HG03039 (cell line): Measurements from ENCODE around the gene SPG7.

Source experiments
- ATAC-seq: cut with Tn5 transposase; IDR thresholded peaks from one replicate; pipeline ENCODE4 v1.9.1; 2021; ENCODE audit warnings: mild to moderate bottlenecking, moderate library complexity; ENCODE audit not compliant: unreplicated experiment

SPG7 gene

DNA sequence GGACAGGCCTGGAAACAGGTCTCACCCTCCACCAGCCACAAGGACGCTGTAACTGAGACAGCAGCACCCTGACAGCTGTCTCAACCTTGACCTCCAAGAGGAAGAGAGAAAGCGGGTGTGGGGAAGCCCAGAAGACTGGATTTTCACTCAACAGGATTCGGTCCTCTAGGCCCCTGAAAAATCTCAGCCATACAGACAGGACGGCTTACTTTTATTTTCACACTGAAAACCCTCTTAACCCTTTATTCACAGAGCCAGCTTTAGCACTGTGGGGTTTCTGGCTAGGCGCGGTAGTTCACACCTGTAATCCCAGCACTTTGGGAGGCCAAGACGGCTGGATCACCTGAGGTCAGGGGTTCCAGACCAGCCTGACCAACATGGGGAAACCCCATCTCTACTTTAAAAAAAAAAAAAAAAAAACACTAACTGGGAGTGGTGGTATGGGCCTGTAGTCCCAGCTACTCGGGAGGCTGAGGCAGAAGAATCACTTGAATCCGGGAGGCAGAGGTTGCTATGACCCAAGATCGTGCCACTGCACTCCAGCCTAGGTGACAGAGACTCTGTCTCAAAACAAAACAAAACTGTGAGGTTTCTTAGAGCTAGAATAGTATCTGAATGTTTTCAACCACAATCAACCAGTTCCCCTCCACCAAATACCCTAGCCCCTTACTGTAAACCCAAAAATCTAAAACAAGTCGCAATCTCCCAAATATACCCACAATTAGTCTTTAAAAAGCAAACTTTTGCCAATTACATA lies 23.1 kb upstream of the SPG7 start:
- ATAC-seq: peak; percentile 33

DNA sequence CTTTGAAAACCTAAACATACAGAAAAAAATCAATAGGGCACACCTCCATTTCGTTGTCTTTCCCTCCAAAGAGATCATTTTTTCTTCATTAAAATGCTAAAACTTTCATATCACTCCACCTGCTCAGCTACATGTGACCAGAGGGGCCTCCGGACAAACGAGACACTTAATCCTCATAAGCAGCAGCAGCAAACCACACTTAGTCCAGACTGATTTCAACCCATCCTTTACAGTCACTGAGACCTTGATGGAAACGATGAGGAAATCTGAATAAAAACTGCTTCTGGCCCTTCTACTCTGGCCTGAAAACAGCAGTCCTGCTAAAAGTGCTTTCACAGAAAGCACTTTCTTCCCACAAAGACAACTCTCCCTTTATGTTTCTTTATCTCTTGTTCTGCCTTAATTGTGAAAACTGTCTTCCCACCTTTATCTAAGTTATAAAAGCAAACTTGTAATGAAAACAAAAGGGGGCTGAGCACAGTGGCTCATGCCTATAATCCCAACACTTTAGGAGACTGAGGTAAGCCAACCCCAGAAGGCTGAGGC lies 22.4 kb upstream of the SPG7 start:
- no peak for ATAC-seq

DNA sequence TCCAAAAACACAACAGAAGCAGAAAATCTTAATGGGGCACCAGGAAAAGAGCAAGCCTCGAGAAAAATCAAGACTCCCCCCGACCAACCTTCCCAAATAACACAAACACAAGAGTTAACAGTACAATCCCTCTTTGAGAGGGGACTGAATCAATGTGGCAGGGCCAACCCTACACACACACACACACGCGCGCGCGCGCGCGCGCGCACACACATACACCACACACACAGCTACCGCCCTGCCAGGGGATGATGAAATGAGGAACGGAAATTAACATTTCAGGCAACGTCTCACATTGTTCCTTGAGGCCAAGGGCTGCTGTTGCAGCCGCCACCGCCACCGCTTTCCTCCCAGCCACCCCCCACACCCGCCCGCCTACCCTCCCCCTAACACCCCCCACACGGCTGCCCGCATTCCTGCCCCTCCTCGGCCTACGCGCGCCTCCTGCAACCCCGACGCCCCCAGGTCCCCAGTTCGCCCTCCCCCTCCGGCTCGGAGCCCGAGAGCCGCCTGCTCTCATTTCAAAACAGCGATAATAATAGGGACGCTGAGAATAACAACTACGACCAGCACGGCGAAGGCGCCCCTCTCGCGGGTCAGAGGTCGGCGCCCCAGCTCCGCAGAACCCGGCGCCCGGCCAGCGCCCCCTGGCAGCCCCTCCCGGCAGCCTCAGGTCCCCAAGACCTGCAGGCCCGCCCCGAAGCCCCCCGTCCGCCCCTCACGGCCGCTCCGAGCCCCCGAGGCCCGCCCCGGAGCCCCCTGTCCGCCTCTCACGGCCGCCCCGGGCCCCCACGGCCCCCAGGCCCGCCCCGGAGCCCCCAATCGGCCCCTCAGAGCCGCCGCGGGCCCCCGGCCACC lies 18.9 kb upstream of the SPG7 start:
- ATAC-seq: no peak

DNA sequence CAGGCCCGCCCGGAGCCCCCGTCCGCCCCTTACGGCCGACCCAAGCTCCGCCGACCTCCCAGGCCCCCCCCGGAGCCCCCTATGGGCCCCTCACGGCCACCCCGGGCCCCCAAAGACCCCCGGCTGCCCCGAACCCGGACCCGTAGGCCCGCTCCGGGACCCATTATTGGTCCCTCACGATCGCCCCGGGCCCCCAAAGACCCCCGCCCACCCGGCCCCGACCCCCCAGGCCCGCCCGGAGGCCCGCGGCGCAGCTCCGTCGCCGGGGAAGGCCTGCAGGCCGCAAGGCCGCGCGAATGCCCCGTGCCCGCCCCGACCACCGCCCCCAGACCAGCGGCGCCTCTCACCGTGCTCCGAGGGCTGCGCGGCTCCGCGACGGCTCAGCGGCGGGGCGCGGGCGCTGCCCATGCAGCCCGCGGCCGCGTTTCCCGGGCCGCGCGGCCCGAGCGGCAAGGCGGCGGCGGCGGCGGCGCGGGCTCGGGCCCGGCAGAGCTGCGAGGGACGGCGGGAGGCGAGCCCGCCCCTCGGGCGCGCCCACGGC lies 18.2 kb upstream of the SPG7 start:
- ATAC-seq: no peak

- peak; percentile 83 for ATAC-seq
These were observed 17.6 kb upstream of the SPG7 start, which contains the start of gene ANKRD11 for GRCh38 chr16:89490439-89491237. Gene ANKRD11 (minus strand): TSS chr16:89490561. CDS start chr16:89317019, 173,542 bp downstream.

- ATAC-seq: no peak
These were observed 16.8 kb upstream of the SPG7 start for GRCh38 chr16:89491238-89491869.

DNA sequence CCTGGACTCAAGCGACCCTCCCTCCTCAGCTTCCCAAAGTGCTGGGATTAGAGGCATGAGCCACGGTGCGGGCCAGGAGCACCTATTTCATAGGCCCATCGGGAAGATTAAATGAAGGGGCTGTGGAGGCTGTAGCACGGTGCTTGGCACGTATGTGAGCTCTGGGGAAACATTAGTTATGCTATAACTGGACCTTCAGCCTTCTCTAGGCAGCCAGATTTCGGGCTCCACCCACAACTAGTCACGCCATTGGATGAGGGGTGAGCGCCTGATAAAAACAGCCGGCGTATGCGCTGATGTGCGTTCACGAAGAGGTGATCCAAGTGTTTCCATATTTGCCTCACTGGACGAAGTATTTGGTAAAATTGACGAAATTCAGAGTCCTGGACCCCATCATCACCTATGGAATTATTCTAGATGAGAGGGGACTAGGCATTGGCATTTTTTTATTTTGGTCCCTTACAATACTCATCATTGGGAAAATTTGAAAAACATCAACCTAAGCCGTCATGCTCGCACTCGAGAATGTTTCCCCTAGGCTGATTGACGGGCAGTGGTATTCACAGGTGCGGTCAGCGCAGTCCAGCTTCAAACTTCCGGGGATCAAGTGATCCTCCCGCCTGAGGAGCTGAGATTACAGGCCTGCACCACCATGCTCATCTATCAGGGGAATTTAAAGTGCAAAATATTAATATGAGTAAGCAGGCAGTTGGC lies 16.1 kb upstream of the SPG7 start:
- no peak for ATAC-seq

- no peak for ATAC-seq
These were observed 14.4 kb upstream of the SPG7 start for GRCh38 chr16:89493776-89494175.

GRCh38 chr16:89495121-89495520 lies 13.1 kb upstream of the SPG7 start:
- no peak for ATAC-seq

DNA sequence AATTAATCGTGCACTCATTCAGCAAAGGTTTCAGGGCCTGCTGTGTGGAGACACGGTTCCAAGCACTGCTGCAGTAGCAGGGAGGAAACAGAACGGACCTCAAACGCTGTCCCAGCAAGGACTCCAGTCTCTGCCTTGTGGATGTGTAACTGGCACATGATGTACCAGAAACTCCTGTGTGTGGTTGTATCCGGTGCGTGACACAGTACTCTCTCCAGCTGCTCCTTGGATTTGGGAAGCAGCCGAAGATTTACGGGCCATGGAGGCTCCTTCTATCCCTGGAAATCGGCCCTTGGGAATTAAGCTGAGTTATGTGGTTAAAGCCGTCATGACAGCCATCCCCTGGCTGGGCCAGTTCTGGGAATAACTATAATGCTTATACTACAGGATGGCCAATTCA lies 9.4 kb upstream of the SPG7 start:
- no peak for ATAC-seq

DNA sequence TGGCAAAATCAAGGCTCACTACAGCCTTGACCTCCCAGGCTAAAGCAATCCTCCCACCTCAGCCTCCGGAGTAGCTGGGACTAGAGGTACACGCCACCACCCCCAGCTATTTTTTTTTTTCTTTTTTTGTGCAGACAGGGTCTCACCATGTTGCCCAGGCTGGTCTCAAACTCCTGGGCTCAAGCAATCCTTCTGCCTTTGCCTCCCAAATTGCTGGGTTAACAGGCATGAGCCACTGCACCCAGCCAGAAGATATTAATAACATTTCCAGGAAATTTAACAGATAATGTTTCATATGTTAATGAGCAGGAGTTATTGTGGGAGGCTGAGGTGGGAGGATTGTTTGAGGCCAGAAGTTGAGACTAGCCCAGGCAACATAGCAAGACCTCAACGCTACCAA lies 8.4 kb upstream of the SPG7 start:
- no peak for ATAC-seq

GRCh38 chr16:89502081-89502843 lies 5.9 kb upstream of the SPG7 start:
- no peak for ATAC-seq

DNA sequence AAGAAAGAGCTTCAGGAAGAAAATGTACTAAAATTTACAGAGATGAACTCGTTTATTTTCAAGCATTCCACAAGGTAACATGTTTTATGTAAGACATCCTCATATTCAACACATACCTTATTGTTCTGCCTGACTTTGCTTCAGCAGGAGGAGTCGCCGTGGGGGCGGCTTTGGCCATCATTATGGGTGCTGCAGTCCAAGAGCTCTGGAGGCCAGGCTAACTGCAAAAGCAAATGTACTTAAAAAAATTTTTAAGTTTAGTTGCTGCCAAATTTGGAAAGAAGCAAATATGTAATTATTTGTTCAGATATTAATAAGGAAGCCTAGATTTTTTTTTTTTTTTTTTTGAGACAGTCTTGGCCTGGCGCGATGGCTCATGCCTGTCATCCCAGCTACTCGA lies 4.1 kb upstream of the SPG7 start:
- ATAC-seq: no peak

DNA sequence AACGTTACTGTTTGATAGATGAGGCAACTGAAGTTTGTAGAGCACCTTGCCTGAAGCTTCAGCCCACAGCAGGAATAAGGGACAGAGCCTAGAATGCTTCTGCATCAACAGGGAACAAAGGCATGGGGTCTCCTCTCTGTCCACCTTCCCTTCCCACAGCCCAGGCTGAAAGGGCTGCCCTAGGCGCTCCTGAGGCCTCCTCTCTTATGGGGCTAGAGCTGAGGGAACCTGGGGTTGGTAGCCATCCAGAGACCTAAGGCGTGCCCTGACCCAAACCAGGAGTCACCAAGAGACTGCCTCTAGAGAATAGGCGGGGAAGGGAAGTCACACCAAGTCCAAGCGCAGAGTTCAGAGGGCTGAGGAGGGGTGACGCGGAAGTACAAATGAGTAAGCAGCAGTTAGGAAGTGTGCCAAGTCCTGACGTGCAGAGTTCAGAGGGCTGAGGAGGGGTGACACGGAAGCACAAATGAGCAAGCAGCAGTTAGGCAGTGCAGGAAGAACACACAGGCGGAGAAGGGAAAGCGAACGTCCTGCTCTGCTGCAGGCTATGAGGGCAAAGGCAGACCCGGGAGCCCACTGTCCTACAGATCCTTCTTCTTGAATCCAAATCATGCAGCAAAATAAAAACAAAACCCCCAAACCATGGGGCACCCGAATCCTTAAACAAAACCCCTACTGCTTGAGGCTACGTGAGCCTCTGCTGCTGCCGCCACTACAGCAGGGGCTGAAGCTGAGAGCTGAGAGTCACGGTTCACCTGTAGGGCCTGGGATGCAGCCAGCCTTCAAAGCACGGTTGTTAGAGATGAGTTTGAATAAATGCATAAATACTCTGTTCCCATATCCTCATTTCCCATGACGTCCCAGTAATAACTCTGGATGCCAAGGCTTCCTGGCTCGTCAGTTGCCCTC lies 2.7 kb upstream of the SPG7 start:
- ATAC-seq: no peak

DNA sequence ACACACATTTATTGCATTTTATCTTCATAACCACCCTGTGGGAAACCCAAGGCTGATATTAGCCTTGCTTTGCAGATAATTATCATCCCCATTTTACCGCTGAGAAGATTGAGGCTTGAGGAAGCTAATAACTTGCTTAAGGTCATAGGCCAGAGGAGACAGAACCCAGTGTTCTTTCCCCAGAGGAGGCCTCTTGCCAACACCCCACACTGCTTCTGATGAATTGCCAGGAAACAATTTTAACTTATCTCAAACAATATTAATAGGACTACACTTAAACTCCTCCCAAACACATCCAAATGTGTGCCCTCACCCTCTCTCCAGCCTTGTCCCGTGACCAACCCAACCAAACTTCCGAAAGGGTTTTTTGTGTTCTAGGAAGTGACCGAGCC lies 2.1 kb upstream of the SPG7 start:
- no peak for ATAC-seq

- no peak for ATAC-seq
These were observed 1.4 kb upstream of the SPG7 start for GRCh38 chr16:89506791-89507191.

- ATAC-seq: no peak
These were observed 879 bp upstream of the SPG7 start for GRCh38 chr16:89507214-89507833.
